ENCODE measurements around the gene SLC12A7. TPM values are rescaled to one million over a fixed set of nuclear protein-coding genes. Genes with fewer than 3 reads are reported as not detected.

The SLC12A7 gene
- total RNA-seq, 1 donor from 2014 or later, result 101 TPM

DNA sequence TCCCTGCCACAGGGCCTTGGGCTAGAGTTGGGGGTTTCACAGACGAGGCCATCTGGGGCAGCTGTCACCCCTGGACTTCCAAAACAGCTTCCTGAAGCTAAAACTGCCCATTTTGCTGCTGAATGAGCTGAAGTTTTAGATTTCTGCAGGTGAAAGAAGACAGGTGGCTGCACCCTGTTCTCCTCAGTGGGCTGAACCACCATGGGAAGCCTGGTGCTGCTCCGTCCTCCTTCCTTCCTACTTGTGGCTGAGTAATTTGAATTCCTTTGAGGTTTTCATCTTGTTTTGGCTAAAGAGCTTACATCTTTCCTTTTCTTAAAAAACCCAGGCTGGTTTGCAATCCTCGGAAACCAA, 97.9 kb downstream of the SLC12A7 start:
- intact Hi-C loops (cut with DNase I), result no loop called here
- TF ChIP-seq, protein P1, sequence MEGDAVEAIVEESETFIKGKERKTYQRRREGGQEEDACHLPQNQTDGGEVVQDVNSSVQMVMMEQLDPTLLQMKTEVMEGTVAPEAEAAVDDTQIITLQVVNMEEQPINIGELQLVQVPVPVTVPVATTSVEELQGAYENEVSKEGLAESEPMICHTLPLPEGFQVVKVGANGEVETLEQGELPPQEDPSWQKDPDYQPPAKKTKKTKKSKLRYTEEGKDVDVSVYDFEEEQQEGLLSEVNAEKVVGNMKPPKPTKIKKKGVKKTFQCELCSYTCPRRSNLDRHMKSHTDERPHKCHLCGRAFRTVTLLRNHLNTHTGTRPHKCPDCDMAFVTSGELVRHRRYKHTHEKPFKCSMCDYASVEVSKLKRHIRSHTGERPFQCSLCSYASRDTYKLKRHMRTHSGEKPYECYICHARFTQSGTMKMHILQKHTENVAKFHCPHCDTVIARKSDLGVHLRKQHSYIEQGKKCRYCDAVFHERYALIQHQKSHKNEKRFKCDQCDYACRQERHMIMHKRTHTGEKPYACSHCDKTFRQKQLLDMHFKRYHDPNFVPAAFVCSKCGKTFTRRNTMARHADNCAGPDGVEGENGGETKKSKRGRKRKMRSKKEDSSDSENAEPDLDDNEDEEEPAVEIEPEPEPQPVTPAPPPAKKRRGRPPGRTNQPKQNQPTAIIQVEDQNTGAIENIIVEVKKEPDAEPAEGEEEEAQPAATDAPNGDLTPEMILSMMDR (IDR thresholded peaks at IDR 0.05), result no peak
- no peak for DNase-seq (ENCODE audit: low spot score in 2 of 2)

DNA sequence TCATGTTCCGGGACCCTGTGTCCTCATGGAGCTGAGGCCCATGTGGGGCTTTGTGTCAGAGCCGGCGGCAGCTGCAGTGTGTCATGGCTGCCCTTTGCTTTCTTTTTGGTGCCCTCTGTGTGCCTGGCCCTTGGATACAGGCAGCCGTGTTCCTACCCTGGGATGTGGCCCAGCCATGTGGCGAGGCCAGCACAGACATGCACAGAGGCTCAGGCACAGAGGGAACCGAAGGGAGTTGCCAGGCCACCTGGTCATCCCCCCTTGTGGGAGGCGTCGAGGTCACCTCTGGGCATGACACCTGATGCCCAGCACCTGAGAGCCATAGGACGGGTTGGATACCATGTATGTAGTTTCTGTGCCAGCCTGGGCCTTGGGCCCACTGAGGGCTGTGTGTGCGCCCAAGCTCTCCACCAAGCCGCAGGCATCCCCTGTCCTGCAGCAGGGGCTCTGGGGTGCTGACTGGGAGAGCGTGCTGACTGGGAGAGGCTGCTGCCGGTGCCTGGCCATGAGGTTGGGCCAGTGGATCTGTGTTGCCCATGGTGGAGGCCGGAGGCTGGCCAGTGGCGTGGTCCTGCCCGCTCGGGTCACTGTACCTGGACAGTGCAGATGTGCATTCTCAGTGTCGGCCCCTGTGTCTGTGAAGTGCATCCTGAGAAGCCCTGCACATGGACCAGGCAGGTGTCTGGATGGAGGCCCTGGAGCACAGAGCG, 98.5 kb downstream of the SLC12A7 start:
- Histone ChIP-seq H3K9me3 (no peaks in the 10 kb centered on the region), H3K27me3 (peaks cover 16% of the 10 kb centered on the region), H3K4me3 (no peak overlapping the region), H3K4me1 (peaks cover 0 to 8% of the 10 kb centered on the region in 2 donors), H3K36me3 (no peaks in the 10 kb centered on the region), H3K27ac (no peak overlapping the region)
- DNase-seq (ENCODE audit: low spot score in 2 of 2), result no peak
- intact Hi-C loops (cut with DNase I), result no loop called here
- TF ChIP-seq, protein P1 (IDR thresholded peaks at IDR 0.05), result no peak

More for the DNA sequence above, 97.9 kb downstream of the SLC12A7 start:
- H3K27ac ChIP-seq, result no peak overlapping the region
- H3K36me3 ChIP-seq, result no peaks in the 10 kb centered on the region
- no peak overlapping the region for H3K4me3 ChIP-seq
- peaks cover 16% of the 10 kb centered on the region for H3K27me3 ChIP-seq
- peaks cover 0 to 6% of the 10 kb centered on the region in 2 donors for H3K4me1 ChIP-seq
- no peaks in the 10 kb centered on the region for H3K9me3 ChIP-seq

DNA sequence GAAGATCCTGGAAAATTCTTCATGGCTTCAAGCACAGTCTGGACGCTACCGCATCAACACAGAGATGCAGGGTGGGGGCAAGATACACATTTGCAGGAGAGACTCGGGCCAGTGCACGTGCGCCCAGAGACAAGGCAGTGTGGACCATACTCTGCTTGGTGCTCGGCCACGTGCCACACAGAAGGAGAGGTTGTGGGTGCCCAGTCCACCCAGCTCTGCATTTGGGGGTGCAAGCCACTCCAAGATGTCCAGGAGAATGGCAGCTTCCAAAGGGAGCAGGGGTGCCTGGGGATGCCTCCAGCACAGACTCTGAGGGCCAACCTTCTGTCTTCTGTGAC, 99.0 kb downstream of the SLC12A7 start:
- intact Hi-C loops (cut with DNase I), result no loop called here
- DNase-seq (ENCODE audit: low spot score in 2 of 2), result no peak
- Histone ChIP-seq H3K9me3 (no peaks in the 10 kb centered on the region), H3K4me1 (peaks cover 0 to 8% of the 10 kb centered on the region in 2 donors), H3K27me3 (peaks cover 16% of the 10 kb centered on the region), H3K36me3 (no peaks in the 10 kb centered on the region), H3K27ac (no peak overlapping the region), H3K4me3 (no peak overlapping the region)
- TF ChIP-seq, protein P1 (IDR thresholded peaks at IDR 0.05), result no peak

DNA sequence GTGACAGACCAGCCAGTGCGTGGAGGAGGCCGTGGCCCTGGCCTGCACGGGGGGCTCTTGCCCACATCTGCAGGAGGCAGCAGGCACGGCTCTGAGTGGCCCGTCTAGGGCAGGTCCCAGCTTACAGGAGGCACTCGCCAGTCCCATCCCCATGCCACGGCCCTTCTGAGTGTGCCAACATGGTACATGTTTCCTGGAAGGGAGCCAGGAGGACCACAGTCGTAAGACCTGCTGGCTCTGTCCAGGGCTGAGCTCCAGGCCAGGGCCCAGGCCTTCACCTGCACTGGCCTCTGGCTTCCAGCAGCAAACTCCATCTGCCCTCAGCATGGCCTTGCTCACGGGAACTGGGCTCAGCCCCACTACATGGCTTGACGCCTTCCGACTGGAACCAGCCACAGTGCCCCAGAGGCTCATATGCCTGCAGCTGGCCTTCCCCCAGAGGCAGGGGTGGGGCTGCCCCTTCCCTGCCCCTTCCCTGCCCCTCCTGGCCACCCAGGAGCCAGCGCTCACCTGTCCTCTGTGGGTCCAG, 99.5 kb downstream of the SLC12A7 start:
- Histone ChIP-seq H3K4me1 (peaks cover 0 to 8% of the 10 kb centered on the region in 2 donors), H3K36me3 (no peaks in the 10 kb centered on the region), H3K27ac (no peak overlapping the region), H3K4me3 (no peak overlapping the region), H3K27me3 (peaks cover 21% of the 10 kb centered on the region), H3K9me3 (no peaks in the 10 kb centered on the region)
- TF ChIP-seq, protein P1 (IDR thresholded peaks at IDR 0.05), result no peak
- DNase-seq (ENCODE audit: low spot score in 2 of 2), result no peak
- intact Hi-C loops (cut with DNase I), result no loop called here

DNA sequence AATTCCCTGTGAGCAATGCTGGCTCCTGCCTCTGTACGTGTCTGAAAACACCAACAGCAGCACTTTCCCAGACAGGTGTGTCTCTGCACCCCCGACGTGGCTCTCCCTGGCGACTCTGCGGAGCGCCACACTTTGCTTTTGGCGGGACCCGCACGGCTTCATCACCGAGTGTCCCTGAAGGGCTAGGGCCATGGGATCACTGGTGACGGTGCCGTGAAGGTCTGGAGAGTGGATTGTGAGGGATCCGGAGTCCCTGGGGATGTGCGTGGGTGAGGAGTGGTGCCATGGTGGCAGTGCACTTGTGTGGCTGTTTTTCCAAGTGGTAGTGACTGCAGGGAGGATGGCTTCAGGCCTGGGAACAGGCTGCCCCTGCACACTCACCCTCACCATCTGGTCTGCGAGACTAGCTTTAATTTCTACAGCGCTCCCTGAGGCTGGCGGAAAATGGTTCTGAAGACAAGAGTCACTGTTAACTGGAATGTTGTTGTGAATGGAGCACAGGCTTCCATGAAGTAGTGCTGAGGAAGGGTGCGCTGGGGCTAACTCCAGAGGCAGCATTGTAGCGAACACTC, 100.0 kb downstream of the SLC12A7 start:
- peaks cover 24% of the 10 kb centered on the region for H3K27me3 ChIP-seq
- TF ChIP-seq, protein P1 (IDR thresholded peaks at IDR 0.05), result no peak
- no peaks in the 10 kb centered on the region for H3K36me3 ChIP-seq
- peaks cover 0 to 8% of the 10 kb centered on the region in 2 donors for H3K4me1 ChIP-seq
- H3K9me3 ChIP-seq, result no peaks in the 10 kb centered on the region
- intact Hi-C loops (cut with DNase I), result no loop called here
- no peak overlapping the region for H3K4me3 ChIP-seq
- no peak overlapping the region for H3K27ac ChIP-seq
- DNase-seq (ENCODE audit: low spot score in 2 of 2), result peak in 1 of 2 donors; percentile 44

All from ascending aorta (tissue), 2 donors.